Right ventricle myocardium inferior (tissue), 1 donor: ENCODE results near the gene TBC1D22A. TPM values are rescaled to one million over a fixed set of nuclear protein-coding genes. Genes with fewer than 3 reads are reported as not detected.
A peak's percentile ranks its signal among the peaks of the same experiment; 100 is the strongest.

Source experiments
- ATAC-seq: fragments of 200-7000 bp; cut with Tn5 transposase; one replicate; pipeline ENCODE4 v1.9.1; 2020; ENCODE audit warnings: mild to moderate bottlenecking, moderate library complexity
- DNase-seq: peaks from one replicate; pipeline ENCODE4 v3.0.0; 2021; ENCODE audit errors: missing footprints
- intact Hi-C: fragments of 100-400 bp; cut with DNase I; formaldehyde crosslinking; loops from one replicate; pipeline ENCODE4 v1.11.0; 2022
- total RNA-seq: library from RNA; stranded (reverse); fragmentation: NEBNext Ultra II Directional; extraction: Animal tissue kit (Norgen Biotek cat#: 25700); gene quantifications from one replicate; pipeline ENCODE4 v1.2.1, GENCODE V29; 2021
- donor health status: DM: no; HTN: yes; CAD: no; lungs with severe emphysema.

TBC1D22A gene
- total RNA-seq, 1 donor from 2014 or later, result 14.6 TPM

GRCh38 chr22:47155131-47155885 lies 392.9 kb downstream of the TBC1D22A start:
- DNase-seq, result no peak
- intact Hi-C loops, result no loop called here
- ATAC-seq, result peak; percentile 56

DNA sequence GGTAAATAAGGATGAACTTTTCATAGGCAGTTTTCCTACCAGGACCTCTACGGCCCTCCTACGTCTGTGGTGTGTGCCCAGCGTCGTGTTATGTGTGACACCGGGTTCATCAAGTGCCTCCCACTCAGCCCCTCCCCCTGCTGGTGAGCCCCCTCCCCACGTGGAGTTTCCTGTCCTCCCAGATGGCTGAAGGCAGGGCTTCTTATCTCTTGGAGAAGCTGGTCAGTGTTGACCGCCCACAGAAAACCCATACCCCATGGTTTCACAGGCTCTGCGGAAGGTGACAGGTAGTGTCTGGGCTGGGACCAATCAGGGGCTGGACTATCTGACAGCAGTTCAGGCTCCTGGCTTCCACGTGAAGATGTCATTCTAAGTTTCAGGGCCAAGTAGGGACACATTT lies 393.5 kb downstream of the TBC1D22A start:
- DNase-seq (no peak), ATAC-seq (no peak)
- intact Hi-C loops, result no loop called here

GRCh38 chr22:47156352-47157092 lies 394.1 kb downstream of the TBC1D22A start:
- intact Hi-C loops, result no loop called here
- no peak for ATAC-seq
- DNase-seq, result no peak

DNA sequence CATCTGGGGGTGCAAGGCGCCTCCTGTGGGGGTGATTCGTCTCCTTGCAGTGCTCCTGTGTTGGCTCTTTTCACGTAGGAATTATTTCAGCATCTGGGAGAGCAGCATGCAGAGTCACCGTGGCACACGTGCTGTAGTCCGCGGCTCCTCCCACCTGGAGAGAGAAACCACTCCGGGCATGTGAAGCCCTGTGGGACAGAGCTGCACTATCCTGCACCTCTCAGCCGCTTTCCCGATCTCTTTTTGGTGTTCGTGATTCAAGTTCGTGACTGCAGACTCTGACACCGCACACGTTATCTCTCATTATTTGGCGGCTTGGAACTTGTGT lies 394.6 kb downstream of the TBC1D22A start:
- DNase-seq (no peak), ATAC-seq (no peak)
- intact Hi-C loops, result no loop called here

GRCh38 chr22:47157486-47158270 lies 395.2 kb downstream of the TBC1D22A start:
- ATAC-seq (no peak), DNase-seq (no peak)
- intact Hi-C loops, result no loop called here

- intact Hi-C loops, result no loop called here
- ATAC-seq, result no peak
- DNase-seq, result no peak
These were observed 396.0 kb downstream of the TBC1D22A start for GRCh38 chr22:47158457-47158856.

DNA sequence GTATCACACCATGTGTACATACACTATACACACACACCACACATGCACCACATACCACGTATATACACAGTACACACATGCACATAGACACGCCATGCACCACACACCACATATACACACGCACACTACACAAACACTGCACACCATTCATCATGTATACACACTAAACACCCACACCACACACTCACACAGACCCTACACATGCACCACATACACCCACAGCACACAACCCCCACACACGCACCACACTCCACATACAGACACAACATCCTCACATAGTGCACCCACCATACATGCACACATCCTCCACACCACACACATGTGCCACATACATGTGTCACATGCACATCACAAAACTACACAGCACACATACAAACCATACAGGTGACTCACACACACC lies 397.1 kb downstream of the TBC1D22A start:
- no peak for ATAC-seq
- intact Hi-C loops, result no loop called here
- DNase-seq, result no peak

DNA sequence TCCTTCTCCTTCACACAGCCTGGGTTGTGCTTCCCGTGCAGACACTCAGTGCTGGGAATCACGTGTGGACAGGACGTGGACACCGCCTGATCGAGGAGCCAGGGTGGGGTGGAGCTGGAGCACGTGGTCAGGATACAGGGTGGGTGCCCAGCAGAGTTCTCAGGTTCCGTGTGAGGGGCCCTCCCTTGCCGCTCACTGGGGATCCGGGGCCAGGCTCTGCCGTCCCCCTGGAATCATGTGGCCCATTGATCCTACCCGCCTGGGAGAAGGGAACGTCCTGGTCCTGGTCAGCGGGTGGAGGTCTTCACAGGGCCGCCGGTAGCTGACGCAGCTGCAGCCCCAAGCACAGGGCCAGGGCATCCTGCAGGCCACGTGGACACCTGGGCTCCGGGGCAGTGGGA lies 397.7 kb downstream of the TBC1D22A start:
- intact Hi-C loops, result no loop called here
- DNase-seq (no peak), ATAC-seq (no peak)

DNA sequence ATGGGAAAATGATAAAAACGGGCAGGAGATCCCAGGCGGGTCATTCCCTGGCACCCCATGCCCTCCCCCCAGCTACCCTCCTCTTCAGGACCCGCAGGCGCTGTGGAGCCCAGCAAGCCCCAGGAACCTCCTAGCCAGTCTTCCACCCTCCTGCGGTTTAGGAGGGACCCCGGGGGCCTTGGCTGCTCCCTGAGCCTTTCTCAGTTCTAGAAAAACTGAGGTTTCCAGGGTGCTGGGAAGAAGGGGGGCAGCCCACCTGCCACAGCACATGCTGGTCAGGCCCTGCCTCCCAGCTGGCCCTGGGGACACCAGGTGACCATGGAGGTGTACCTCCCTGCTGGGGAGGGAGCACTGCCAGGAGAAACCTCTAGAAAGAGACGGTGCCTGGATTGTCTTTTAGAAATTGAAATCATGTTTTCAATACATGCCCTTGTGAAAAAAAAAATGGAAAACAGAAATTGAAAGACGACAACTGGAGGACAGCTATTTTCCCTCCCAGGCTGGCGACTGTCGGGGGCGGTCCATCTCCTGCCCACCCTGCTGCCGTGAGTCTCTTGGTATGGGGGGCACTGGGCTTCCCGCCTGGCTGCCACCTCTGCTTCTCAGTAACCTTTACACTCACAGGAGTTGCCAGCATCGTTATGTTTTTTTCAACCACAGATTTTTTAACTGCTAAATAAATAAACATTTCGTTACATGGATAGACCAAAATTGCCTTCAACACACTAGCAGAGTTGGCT lies 398.5 kb downstream of the TBC1D22A start:
- ATAC-seq, result no peak
- DNase-seq, result no peak

GRCh38 chr22:47161631-47162030 lies 399.2 kb downstream of the TBC1D22A start:
- intact Hi-C loops, result no loop called here
- DNase-seq, result no peak
- no peak for ATAC-seq

More for the DNA sequence above, 398.5 kb downstream of the TBC1D22A start:
- intact Hi-C loops, result no loop called here

GRCh38 chr22:47162865-47163264 lies 400.4 kb downstream of the TBC1D22A start:
- ATAC-seq (no peak), DNase-seq (no peak)
- intact Hi-C loops, result no loop called here

DNA sequence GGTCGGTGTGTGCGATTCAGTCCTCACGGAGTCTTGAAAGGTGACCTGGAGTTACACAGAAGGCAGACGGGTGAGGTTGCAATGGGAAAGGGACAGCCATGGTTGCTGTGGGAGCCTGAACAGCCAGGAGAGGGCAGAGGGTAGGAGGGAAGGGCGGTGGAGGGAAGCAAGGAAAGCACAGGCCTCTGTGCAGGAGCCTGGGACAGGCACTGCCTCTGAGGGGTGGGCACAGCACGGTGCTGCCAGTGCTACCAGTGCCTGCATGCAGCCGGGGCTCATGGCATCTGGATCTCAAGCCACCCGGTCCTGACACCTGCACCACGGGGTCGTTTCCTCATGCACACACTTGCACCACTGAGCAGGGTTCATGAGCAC lies 401.0 kb downstream of the TBC1D22A start:
- DNase-seq (no peak), ATAC-seq (no peak)
- intact Hi-C loops, result no loop called here

- ATAC-seq (no peak), DNase-seq (no peak)
These were observed 401.5 kb downstream of the TBC1D22A start for GRCh38 chr22:47163856-47164513.

GRCh38 chr22:47164514-47165337 lies 402.3 kb downstream of the TBC1D22A start:
- intact Hi-C loops, result no loop called here
- no peak for ATAC-seq
- DNase-seq, result no peak

More at GRCh38 chr22:47163856-47164513, 401.5 kb downstream of the TBC1D22A start:
- intact Hi-C loops, result no loop called here

GRCh38 chr22:47165338-47166032 lies 403.0 kb downstream of the TBC1D22A start:
- no peak for ATAC-seq
- intact Hi-C loops, result no loop called here
- DNase-seq, result no peak

GRCh38 chr22:47166033-47166404 lies 403.6 kb downstream of the TBC1D22A start:
- intact Hi-C loops, result no loop called here
- DNase-seq (no peak), ATAC-seq (no peak)

- intact Hi-C loops, result no loop called here
- ATAC-seq (no peak), DNase-seq (no peak)
These were observed 404.1 kb downstream of the TBC1D22A start for GRCh38 chr22:47166446-47167016.
